ENCODE results near the gene PSD. TPM values are rescaled to one million over a fixed set of nuclear protein-coding genes. Genes with fewer than 3 reads are reported as not detected.

PSD gene
- total and polyA plus RNA-seq, 2 donors (not counting 3 experiments of a cell fraction or from before 2014, with no cell fraction given): 0.10 to 0.40 TPM

DNA sequence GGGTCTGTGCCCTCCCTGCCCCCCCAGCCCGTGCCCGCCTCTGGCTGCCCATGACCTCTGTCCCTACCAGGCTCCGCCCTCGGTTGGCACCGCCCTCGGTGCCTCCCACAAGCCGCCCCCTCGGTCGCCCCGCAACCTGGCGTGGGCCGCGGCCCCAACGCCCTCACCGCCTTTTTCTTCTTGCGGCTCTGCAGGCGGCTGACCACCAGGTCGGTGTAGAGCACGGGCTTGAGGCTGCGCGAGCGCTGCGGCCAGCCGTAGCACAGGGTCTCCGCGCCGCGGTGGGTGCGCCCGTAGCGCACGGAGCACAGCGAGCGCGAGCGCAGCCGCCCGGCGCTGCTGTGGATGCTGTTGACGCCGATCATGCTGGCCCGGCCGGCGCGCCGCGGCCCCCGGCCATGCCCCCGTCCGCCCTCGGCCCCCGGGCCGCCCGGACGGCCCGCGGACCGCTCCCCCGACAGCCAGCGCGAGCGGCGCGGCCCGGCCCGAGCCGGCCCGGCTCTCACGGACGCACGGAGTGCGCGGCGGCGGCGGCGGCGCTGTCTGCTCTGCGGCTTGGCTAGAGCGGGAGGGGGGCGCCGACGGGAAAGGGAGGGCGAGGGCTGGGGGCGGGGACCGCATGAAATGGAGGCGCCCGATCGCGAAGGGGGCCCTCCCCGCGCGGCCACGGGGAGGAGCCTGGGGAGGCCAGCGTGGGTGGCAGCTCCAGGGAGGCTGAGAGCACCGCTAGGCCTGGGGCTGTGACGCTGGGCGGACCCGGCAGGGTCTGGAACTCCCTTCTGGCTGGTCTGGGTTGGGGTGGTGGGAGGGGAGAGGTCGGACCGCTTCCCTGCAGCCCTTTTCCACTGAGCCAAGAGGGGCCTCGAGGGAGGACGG, 9.6 kb downstream of the PSD start:
- FAIRE-seq (no peak), DNase-seq (ENCODE audit: low read depth, low spot score) (no peak)
- BruUV-seq (replicated peaks): no TSS peak
- intact Hi-C loops (cut with micrococcal nuclease) (no loop called here), dilution Hi-C loops (cut with MboI; ENCODE audit: extremely low pct_ligation_motif_present, low sequenced_read_pairs) (no loop called here)
- POLR2A ChIA-PET: no interaction called here
- Histone ChIP-seq H3K9me1 (replicated peaks; ENCODE audit: control insufficient read depth, extremely low read depth, insufficient read depth, low read length) (no peaks in the 10 kb centered on the region), H3K9me3 (replicated peaks; ENCODE audit: control insufficient read depth, insufficient read depth, low read length) (no peaks in the 10 kb centered on the region), H3K4me1 (ENCODE audit: control insufficient read depth, extremely low read depth, insufficient read depth, low read length) (no peaks in the 10 kb centered on the region), H3K4me3 (replicated peaks in 1 of 3; ENCODE audit: insufficient read depth in 1 of 3, low read depth in 1 of 3, low read length in 3 of 3) (peak overlapping the region in 1 of 3 experiments; percentile 23), H3K27me3 (ENCODE audit: control insufficient read depth in 2 of 2, insufficient read depth in 2 of 2, low read length in 2 of 2) (peaks cover 40 to 53% of the 10 kb centered on the region in 2 experiments), H3K79me2 (ENCODE audit: control insufficient read depth, insufficient read depth, low read length) (no peaks in the 10 kb centered on the region), H4K20me1 (replicated peaks; ENCODE audit: control insufficient read depth, extremely low read depth, insufficient read depth, low read length) (no peaks in the 10 kb centered on the region), H3K9ac (replicated peaks; ENCODE audit: extremely low read depth, insufficient read depth, low read length) (no peak overlapping the region), H3K4me2 (ENCODE audit: insufficient read depth, low read length) (peak overlapping the region; percentile 47), H3K36me3 (ENCODE audit: control insufficient read depth in 2 of 2, extremely low read depth in 1 of 2, insufficient read depth in 2 of 2, low read length in 2 of 2) (no peaks in the 10 kb centered on the region), H2AFZ (ENCODE audit: low read depth, low read length) (peak overlapping the region; percentile 17), H3K27ac (ENCODE audit: insufficient read depth, low read depth, low read length) (no peak overlapping the region)
- TF ChIP-seq EZH2 (IDR thresholded peaks at IDR 0.05; ENCODE audit: borderline replicate concordance, low read depth, low read length, severe bottlenecking) (peak; percentile 63), MYC (IDR thresholded peaks at IDR 0.05; ENCODE audit: low read depth, low read length) (no peak), POLR2AphosphoS5 (IDR thresholded peaks at IDR 0.05; ENCODE audit: insufficient read depth, low read depth, low read length) (no peak), GATA2 (IDR thresholded peaks at IDR 0.05; ENCODE audit: insufficient read depth, insufficient read length, low read depth, low read length) (no peak)
- CTCF ChIA-PET: interaction anchor here (1.3 to 1.8 kb wide), 3 partner anchors 10 to 179 kb away, joined by 3 to 5 read pairs (median 5); no protein-coding TSS in a partner anchor

DNA sequence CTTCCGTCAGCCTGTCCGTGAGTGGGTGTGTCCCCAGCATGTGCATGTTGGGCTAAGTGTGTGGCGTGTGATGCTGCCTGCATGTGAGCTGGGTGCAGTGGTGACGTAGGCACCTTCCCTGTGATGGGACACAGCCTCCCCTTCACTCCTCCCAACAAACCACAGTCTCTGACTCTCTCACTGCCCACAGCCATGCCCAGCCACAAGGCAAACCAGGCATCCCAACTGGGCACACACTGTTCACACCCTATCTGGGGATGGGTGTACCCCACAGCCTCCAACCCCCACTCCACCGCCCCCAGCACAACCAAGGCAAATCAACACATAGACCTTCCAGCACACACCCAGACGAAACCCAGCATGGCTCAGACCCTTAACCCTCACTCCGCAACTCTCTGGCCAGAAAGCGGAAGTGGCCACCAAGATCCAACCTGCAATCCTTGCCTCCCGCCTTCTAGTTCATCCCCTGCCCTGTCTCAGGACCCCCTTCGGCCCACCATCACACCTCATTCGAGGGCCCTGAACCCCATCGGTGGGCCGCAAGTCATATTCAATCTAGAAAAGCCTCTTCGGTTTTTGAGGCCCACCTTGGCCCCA, 10.4 kb downstream of the PSD start:
- POLR2A ChIA-PET: no interaction called here
- Histone ChIP-seq H4K20me1 (replicated peaks; ENCODE audit: control insufficient read depth, extremely low read depth, insufficient read depth, low read length) (no peaks in the 10 kb centered on the region), H3K4me3 (replicated peaks in 1 of 3; ENCODE audit: insufficient read depth in 1 of 3, low read depth in 1 of 3, low read length in 3 of 3) (no peak overlapping the region), H3K9me3 (replicated peaks; ENCODE audit: control insufficient read depth, insufficient read depth, low read length) (no peaks in the 10 kb centered on the region), H3K4me2 (ENCODE audit: insufficient read depth, low read length) (no peak overlapping the region), H3K36me3 (ENCODE audit: control insufficient read depth in 2 of 2, extremely low read depth in 1 of 2, insufficient read depth in 2 of 2, low read length in 2 of 2) (no peaks in the 10 kb centered on the region), H3K9me1 (replicated peaks; ENCODE audit: control insufficient read depth, extremely low read depth, insufficient read depth, low read length) (no peaks in the 10 kb centered on the region), H3K9ac (replicated peaks; ENCODE audit: extremely low read depth, insufficient read depth, low read length) (no peak overlapping the region), H3K27ac (ENCODE audit: insufficient read depth, low read depth, low read length) (no peak overlapping the region), H3K79me2 (ENCODE audit: control insufficient read depth, insufficient read depth, low read length) (no peaks in the 10 kb centered on the region), H3K4me1 (ENCODE audit: control insufficient read depth, extremely low read depth, insufficient read depth, low read length) (no peaks in the 10 kb centered on the region), H3K27me3 (ENCODE audit: control insufficient read depth in 2 of 2, insufficient read depth in 2 of 2, low read length in 2 of 2) (peaks cover 40 to 50% of the 10 kb centered on the region in 2 experiments), H2AFZ (ENCODE audit: low read depth, low read length) (no peak overlapping the region)
- DNase-seq (ENCODE audit: low read depth, low spot score) (no peak), FAIRE-seq (no peak)
- no TSS peak for BruUV-seq (replicated peaks)
- TF ChIP-seq JUN (IDR thresholded peaks at IDR 0.05; ENCODE audit: borderline replicate concordance, insufficient read depth, insufficient read length, low read depth) (no peak), POLR2AphosphoS5 (IDR thresholded peaks at IDR 0.05; ENCODE audit: insufficient read depth, low read depth, low read length) (no peak), MYC (IDR thresholded peaks at IDR 0.05; ENCODE audit: low read depth, low read length) (no peak), EZH2 (IDR thresholded peaks at IDR 0.05; ENCODE audit: borderline replicate concordance, low read depth, low read length, severe bottlenecking) (no peak)
- dilution Hi-C loops (cut with MboI; ENCODE audit: extremely low pct_ligation_motif_present, low sequenced_read_pairs): no loop called here
- intact Hi-C loops (cut with micrococcal nuclease): no loop called here
- CTCF ChIA-PET: interaction anchor here (1.5 to 2.8 kb wide), 2 partner anchors 23 to 178 kb away, joined by 4 to 8 read pairs; no protein-coding TSS in a partner anchor
